A673 (cell line): ENCODE results near the gene CFC1B.
"Not testable (repeated sequence)": the region's sequence is repeated elsewhere in the genome, so short reads cannot be mapped to it uniquely, and the experiment has no call there.

Source experiments
- CTCF ChIP-seq: fragments of 300-800, 200-600 bp; sonication (generic); conservative IDR thresholded peaks from 2 replicates; pipeline ENCODE4 v1.5.1; 2017; ENCODE audit warnings: low read depth, mild to moderate bottlenecking, antibody characterized with exemption, low read length, moderate library complexity, mixed read lengths
- EZH2 ChIP-seq: fragments of 200-600 bp; sonication (generic); IDR thresholded peaks from 2 replicates; pipeline ENCODE4 v1.6.1; 2017; ENCODE audit warnings: borderline replicate concordance, low read depth, mild to moderate bottlenecking, mixed read lengths, antibody characterized with exemption, low read length; ENCODE audit not compliant: poor library complexity, severe bottlenecking

GRCh38 chr2:130544978-130545377 is 24.0 kb downstream of the CFC1B start:
- not testable (repeated sequence) for TF ChIP-seq CTCF, EZH2
